BLaER1 treated with 17β-estradiol and CSF1 and Interleukin-3, amounts not matched to agents 10 nM and 100 nM (cell line): ENCODE results near the gene WDR83.
"Not testable (repeated sequence)": the region's sequence is repeated elsewhere in the genome, so short reads cannot be mapped to it uniquely, and the experiment has no call there.

Source experiments
- H3K27ac ChIP-seq, 11 experiments: shearing (Covaris generic); formaldehyde crosslinking; 2 replicates each; pipeline ENCODE4 v1.8.1; 2022
- H3K27me3 ChIP-seq, 11 experiments: shearing (Covaris generic); formaldehyde crosslinking; 2 replicates each; pipeline ENCODE4 v1.8.1; 2022
- H3K36me3 ChIP-seq, 11 experiments: shearing (Covaris generic); formaldehyde crosslinking; 2 replicates each; pipeline ENCODE4 v1.8.1; 2022
- H3K4me1 ChIP-seq, 10 experiments: shearing (Covaris generic); formaldehyde crosslinking; 2 replicates each; pipeline ENCODE4 v1.8.1; 2022
- H3K4me2 ChIP-seq, 11 experiments: shearing (Covaris generic); formaldehyde crosslinking; 2 replicates each; pipeline ENCODE4 v1.8.1; 2022
- H3K4me3 ChIP-seq, 10 experiments: shearing (Covaris generic); formaldehyde crosslinking; 2 replicates each; pipeline ENCODE4 v1.8.1; 2022
- H3K9ac ChIP-seq, 11 experiments: shearing (Covaris generic); formaldehyde crosslinking; 2 replicates each; pipeline ENCODE4 v1.8.1; 2022
- H3K9me3 ChIP-seq, 11 experiments: shearing (Covaris generic); formaldehyde crosslinking; replicated peaks in 1 of 11; 2 replicates each; pipeline ENCODE4 v1.8.1; 2022
- H4K20me1 ChIP-seq, 11 experiments: shearing (Covaris generic); formaldehyde crosslinking; 2 replicates each; pipeline ENCODE4 v1.8.1; 2022
- Cebpa-rat ChIP-seq, 11 experiments: shearing (Covaris generic); IDR thresholded peaks; 2 replicates each; pipeline ENCODE4 v1.8.1; 2022

The WDR83 gene

GRCh38 chr19:12695096-12695495 is 28.5 kb downstream of the WDR83 start:
- Histone ChIP-seq H3K4me3 (peak overlapping the region in 6 of 10 experiments; percentile 75 to 94 (median 88); a peak in 10 of 20 replicates), H3K36me3 (peaks cover 21 to 54% (median 30%) of the 10 kb centered on the region in 11 experiments; a peak in 21 of 22 replicates), H3K27ac (peak overlapping the region in 8 of 11 experiments; percentile 25 to 85 (median 62); a peak in 14 of 22 replicates), H3K4me2 (peak overlapping the region; percentile 89 to 98 (median 94)), H3K9me3 (no peaks in the 10 kb centered on the region), H3K4me1 (peaks cover 37 to 65% (median 52%) of the 10 kb centered on the region in 10 experiments), H3K9ac (peak overlapping the region; percentile 71 to 87 (median 84); a peak in 18 of 22 replicates), H3K27me3 (no peaks in the 10 kb centered on the region), H4K20me1 (peaks cover 0 to 10% (median 5%) of the 10 kb centered on the region in 11 experiments; a peak in 5 of 22 replicates)
- TF ChIP-seq Cebpa-rat (IDR thresholded peaks at IDR 0.05): no peak

DNA sequence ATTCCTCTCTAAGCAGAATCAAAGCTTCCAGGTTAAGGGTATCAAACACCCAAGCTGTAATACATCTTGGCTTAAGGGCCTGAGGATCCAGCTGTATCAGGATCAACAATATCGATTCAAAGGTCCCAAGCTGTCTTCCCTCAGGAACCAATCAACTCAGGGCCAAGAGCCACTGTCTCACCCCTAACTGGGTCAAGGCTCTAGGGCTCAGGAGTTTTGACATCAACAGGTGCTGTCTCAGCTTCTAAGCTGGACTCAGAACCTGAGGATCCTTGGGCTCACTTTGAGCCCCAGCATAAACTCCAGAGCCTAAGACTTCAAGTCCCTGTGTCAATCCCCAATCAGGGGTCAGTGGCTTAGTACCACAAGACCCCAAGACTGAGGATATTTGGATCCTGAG is 28.9 kb downstream of the WDR83 start:
- H3K27ac ChIP-seq: peak overlapping the region in 7 of 11 experiments; percentile 44 to 85 (median 74); a peak in 12 of 22 replicates
- no peaks in the 10 kb centered on the region for H3K27me3 ChIP-seq
- peak overlapping the region; percentile 74 to 94 (median 78) for H3K4me3 ChIP-seq
- peak overlapping the region; percentile 89 to 98 (median 94) for H3K4me2 ChIP-seq
- H3K9me3 ChIP-seq: no peaks in the 10 kb centered on the region
- H3K36me3 ChIP-seq: peaks cover 22 to 57% (median 33%) of the 10 kb centered on the region in 11 experiments; a peak in 21 of 22 replicates
- peaks cover 0 to 10% (median 5%) of the 10 kb centered on the region in 11 experiments; a peak in 5 of 22 replicates for H4K20me1 ChIP-seq
- H3K4me1 ChIP-seq: peaks cover 32 to 61% (median 48%) of the 10 kb centered on the region in 10 experiments
- H3K9ac ChIP-seq: peak overlapping the region; percentile 71 to 87 (median 84)
- no peak for TF ChIP-seq Cebpa-rat (IDR thresholded peaks at IDR 0.05)

DNA sequence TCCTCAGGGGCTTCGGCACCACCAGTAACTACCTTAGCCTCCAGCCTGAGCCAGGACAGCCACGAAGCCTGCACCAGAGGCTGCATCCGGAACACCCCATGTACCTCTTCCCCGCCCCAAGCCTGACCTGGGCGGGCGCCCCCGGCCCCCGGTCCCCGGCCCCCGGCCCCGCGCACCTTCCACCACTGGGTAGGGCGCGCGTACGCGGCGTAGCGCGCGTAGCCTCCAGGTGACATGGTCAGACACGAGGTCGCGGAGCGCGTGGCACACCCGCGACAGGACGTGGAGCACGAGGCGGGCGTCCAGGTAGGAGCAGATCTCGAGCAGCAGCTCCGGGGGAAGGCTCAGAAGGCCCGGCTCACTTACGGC is 29.4 kb downstream of the WDR83 start:
- Histone ChIP-seq H3K27ac (peak overlapping the region; percentile 43 to 85 (median 75); a peak in 21 of 22 replicates), H3K9ac (peak overlapping the region; percentile 71 to 87 (median 84)), H3K36me3 (peaks cover 27 to 60% (median 37%) of the 10 kb centered on the region in 11 experiments), H3K4me2 (peak overlapping the region; percentile 89 to 98 (median 94)), H3K4me1 (peaks cover 28 to 56% (median 43%) of the 10 kb centered on the region in 10 experiments), H4K20me1 (peaks cover 0 to 13% (median 8%) of the 10 kb centered on the region in 11 experiments; a peak in 11 of 22 replicates), H3K27me3 (no peaks in the 10 kb centered on the region), H3K4me3 (peak overlapping the region; percentile 74 to 94 (median 78)), H3K9me3 (no peaks in the 10 kb centered on the region)
- no peak for TF ChIP-seq Cebpa-rat (IDR thresholded peaks at IDR 0.05)

DNA sequence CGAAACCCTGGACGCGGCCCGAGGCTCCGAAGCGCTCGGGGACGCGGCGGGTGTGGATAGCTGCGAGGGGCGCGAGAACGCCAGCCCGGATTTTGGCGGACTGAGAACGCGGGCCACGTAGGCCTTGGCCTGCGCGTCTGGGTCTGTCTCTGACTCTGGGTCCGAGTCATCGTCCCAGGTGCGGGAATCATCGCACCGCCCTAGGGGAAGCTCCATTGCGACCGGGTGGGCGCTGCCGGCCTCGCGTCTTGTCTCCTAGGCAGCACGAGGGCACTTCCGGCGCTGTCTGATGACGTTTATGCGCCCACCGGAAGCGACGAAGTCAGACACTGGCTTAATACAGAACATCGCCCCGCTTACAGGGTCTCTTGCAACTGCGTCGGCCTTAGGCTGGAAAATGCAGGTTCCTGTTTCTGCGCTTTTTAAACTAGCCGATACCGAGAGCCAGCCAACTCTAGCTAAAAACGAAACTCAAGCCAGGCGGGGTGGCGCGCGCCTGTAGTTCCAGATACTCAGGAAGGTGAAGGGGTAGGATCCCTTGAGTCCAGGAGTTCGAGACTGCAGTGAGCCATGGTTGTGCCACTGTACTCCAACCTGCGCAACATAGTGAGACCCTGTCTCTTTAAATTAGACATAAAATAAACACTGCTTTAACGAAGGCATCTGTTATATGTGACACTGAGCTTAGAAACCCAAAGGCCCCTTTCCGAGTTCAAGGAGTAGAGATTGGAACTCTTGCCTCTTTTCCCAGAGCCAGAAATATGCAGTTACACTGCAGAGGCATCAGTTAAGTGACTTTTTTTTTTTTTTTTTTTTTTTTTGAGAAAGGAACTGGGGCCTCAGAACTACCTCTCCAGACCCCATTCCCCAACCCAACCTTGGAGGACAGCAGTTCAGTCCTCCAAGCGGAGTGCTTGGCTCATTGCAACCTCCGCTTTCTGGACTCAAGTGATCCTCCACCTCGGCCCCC is 30.0 kb downstream of the WDR83 start, which contains the start of gene FBXW9:
FBXW9 (minus strand) TSS at position 266 of the 970 bp plus-strand sequence; CDS start at position 216, 50 bp downstream.
- Histone ChIP-seq H3K4me3 (peak within 1 kb of the TSS; percentile 74 to 94 (median 78)), H4K20me1 (peaks cover 0 to 20% (median 15%) of the 10 kb centered on the region in 11 experiments; a peak in 15 of 22 replicates), H3K27me3 (no peaks in the 10 kb centered on the region), H3K4me1 (peaks cover 23 to 50% (median 38%) of the 10 kb centered on the region in 10 experiments), H3K9ac (peak within 1 kb of the TSS; percentile 71 to 87 (median 84)), H3K27ac (peak within 1 kb of the TSS; percentile 66 to 85 (median 75)), H3K4me2 (peak within 1 kb of the TSS; percentile 89 to 98 (median 94)), H3K9me3 (no peaks in the 10 kb centered on the region), H3K36me3 (peaks cover 33 to 60% (median 44%) of the 10 kb centered on the region in 11 experiments)
- 0 out of 22 replicates have a peak, but pooled peaks of 1 of the 11 experiments have one; percentile 25 for TF ChIP-seq Cebpa-rat (IDR thresholded peaks at IDR 0.05)

GRCh38 chr19:12697425-12697824 is 30.8 kb downstream of the WDR83 start:
- peak overlapping the region; percentile 74 to 94 (median 78) for H3K4me3 ChIP-seq

GRCh38 chr19:12698138-12698537 is 31.5 kb downstream of the WDR83 start:
- no peak for TF ChIP-seq Cebpa-rat (IDR thresholded peaks at IDR 0.05)
- peaks cover 0 to 34% (median 30%) of the 10 kb centered on the region in 11 experiments; a peak in 19 of 22 replicates for H4K20me1 ChIP-seq
- H3K36me3 ChIP-seq: peaks cover 48 to 63% (median 53%) of the 10 kb centered on the region in 11 experiments
- H3K27me3 ChIP-seq: no peaks in the 10 kb centered on the region
- H3K4me2 ChIP-seq: peak overlapping the region; percentile 89 to 98 (median 94); a peak in 21 of 22 replicates
- H3K27ac ChIP-seq: peak overlapping the region in 4 of 11 experiments; percentile 6 to 85 (median 73); a peak in 5 of 22 replicates
- peak overlapping the region in 2 of 10 experiments; percentile 19 to 79; a peak in 1 of 20 replicates for H3K4me3 ChIP-seq
- no peaks in the 10 kb centered on the region for H3K9me3 ChIP-seq
- peaks cover 23 to 50% (median 38%) of the 10 kb centered on the region in 10 experiments for H3K4me1 ChIP-seq
- H3K9ac ChIP-seq: peak overlapping the region in 10 of 11 experiments; percentile 12 to 87 (median 79); a peak in 13 of 22 replicates

More at GRCh38 chr19:12697425-12697824, 30.8 kb downstream of the WDR83 start:
- Histone ChIP-seq H4K20me1 (peaks cover 0 to 27% (median 23%) of the 10 kb centered on the region in 11 experiments; a peak in 17 of 22 replicates), H3K9ac (peak overlapping the region; percentile 71 to 87 (median 84)), H3K36me3 (peaks cover 41 to 63% (median 52%) of the 10 kb centered on the region in 11 experiments), H3K27ac (peak overlapping the region; percentile 66 to 85 (median 75); a peak in 21 of 22 replicates), H3K4me1 (peaks cover 23 to 50% (median 38%) of the 10 kb centered on the region in 10 experiments), H3K4me2 (peak overlapping the region; percentile 89 to 98 (median 94))
- H3K9me3 ChIP-seq, H3K27me3 ChIP-seq: not testable (repeated sequence)

- Histone ChIP-seq H3K9me3 (no peaks in the 10 kb centered on the region), H3K4me2 (no peak overlapping the region), H3K4me1 (peaks cover 14 to 33% (median 23%) of the 10 kb centered on the region in 10 experiments; a peak in 19 of 20 replicates), H3K4me3 (no peak overlapping the region), H3K9ac (no peak overlapping the region), H4K20me1 (peaks cover 0 to 70% (median 60%) of the 10 kb centered on the region in 11 experiments; a peak in 19 of 22 replicates), H3K27me3 (no peaks in the 10 kb centered on the region), H3K27ac (no peak overlapping the region), H3K36me3 (peaks cover 84 to 94% (median 89%) of the 10 kb centered on the region in 11 experiments)
- no peak for TF ChIP-seq Cebpa-rat (IDR thresholded peaks at IDR 0.05)
Measured at GRCh38 chr19:12701596-12702282, 35.1 kb downstream of the WDR83 start.

- Histone ChIP-seq H3K4me1 (peaks cover 1 to 20% (median 11%) of the 10 kb centered on the region in 10 experiments; a peak in 18 of 20 replicates), H4K20me1 (peaks cover 0 to 80% (median 62%) of the 10 kb centered on the region in 11 experiments; a peak in 19 of 22 replicates), H3K4me2 (no peak overlapping the region), H3K36me3 (peaks cover 97 to 100% (median 98%) of the 10 kb centered on the region in 11 experiments), H3K27me3 (no peaks in the 10 kb centered on the region), H3K9ac (no peak overlapping the region), H3K27ac (no peak overlapping the region), H3K4me3 (no peak overlapping the region), H3K9me3 (no peaks in the 10 kb centered on the region)
- TF ChIP-seq Cebpa-rat (IDR thresholded peaks at IDR 0.05): no peak
Measured at GRCh38 chr19:12703046-12703445, 36.4 kb downstream of the WDR83 start.
